ENCODE data around the gene DNAI2.
A peak's percentile ranks its signal among the peaks of the same experiment; 100 is the strongest.

The DNAI2 gene

GRCh38 chr17:74324521-74324920 is 50.5 kb downstream of the DNAI2 start:
- DNase-seq (ENCODE audit: insufficient read length) = no peak
- no peak for FAIRE-seq
- TF ChIP-seq POLR2A (IDR thresholded peaks at IDR 0.05; ENCODE audit: low read depth, low read length) (no peak), POLR2AphosphoS5 (IDR thresholded peaks at IDR 0.05; ENCODE audit: low read depth, low read length) (no peak), TAF1 (IDR thresholded peaks at IDR 0.05; ENCODE audit: borderline replicate concordance, low read depth, low read length) (no peak)

- TF ChIP-seq TAF1 (IDR thresholded peaks at IDR 0.05; ENCODE audit: borderline replicate concordance, low read depth, low read length) (no peak), POLR2AphosphoS5 (IDR thresholded peaks at IDR 0.05; ENCODE audit: low read depth, low read length) (no peak), POLR2A (IDR thresholded peaks at IDR 0.05; ENCODE audit: low read depth, low read length) (no peak)
- DNase-seq (ENCODE audit: insufficient read length) (no peak), FAIRE-seq (no peak)
Measured at GRCh38 chr17:74325376-74325742, 51.3 kb downstream of the DNAI2 start.

- no peak for TF ChIP-seq POLR2A (IDR thresholded peaks at IDR 0.05; ENCODE audit: low read depth, low read length)
- no peak for TF ChIP-seq TAF1 (IDR thresholded peaks at IDR 0.05; ENCODE audit: borderline replicate concordance, low read depth, low read length)
- no peak for TF ChIP-seq POLR2AphosphoS5 (IDR thresholded peaks at IDR 0.05; ENCODE audit: low read depth, low read length)
- DNase-seq (ENCODE audit: insufficient read length) = peak; percentile 83
- no peak for FAIRE-seq
Measured at GRCh38 chr17:74325743-74326379, 51.8 kb downstream of the DNAI2 start, which contains the start of gene KIF19. KIF19 (plus strand) TSS chr17:74326226; CDS start chr17:74326350, 124 bp downstream.

GRCh38 chr17:74326506-74326905 is 52.5 kb downstream of the DNAI2 start:
- TF ChIP-seq POLR2AphosphoS5 (IDR thresholded peaks at IDR 0.05; ENCODE audit: low read depth, low read length) (no peak), TAF1 (IDR thresholded peaks at IDR 0.05; ENCODE audit: borderline replicate concordance, low read depth, low read length) (no peak), POLR2A (IDR thresholded peaks at IDR 0.05; ENCODE audit: low read depth, low read length) (no peak)
- DNase-seq (ENCODE audit: insufficient read length) (no peak), FAIRE-seq (no peak)

GRCh38 chr17:74328487-74328886 is 54.5 kb downstream of the DNAI2 start:
- DNase-seq (ENCODE audit: insufficient read length) (no peak), FAIRE-seq (no peak)
- no peak for TF ChIP-seq POLR2AphosphoS5 (IDR thresholded peaks at IDR 0.05; ENCODE audit: low read depth, low read length)
- no peak for TF ChIP-seq POLR2A (IDR thresholded peaks at IDR 0.05; ENCODE audit: low read depth, low read length)
- TF ChIP-seq TAF1 (IDR thresholded peaks at IDR 0.05; ENCODE audit: borderline replicate concordance, low read depth, low read length) = no peak

- FAIRE-seq = no peak
- no peak for TF ChIP-seq POLR2AphosphoS5 (IDR thresholded peaks at IDR 0.05; ENCODE audit: low read depth, low read length)
- TF ChIP-seq TAF1 (IDR thresholded peaks at IDR 0.05; ENCODE audit: borderline replicate concordance, low read depth, low read length) = no peak
- TF ChIP-seq POLR2A (IDR thresholded peaks at IDR 0.05; ENCODE audit: low read depth, low read length) = no peak
Measured at GRCh38 chr17:74329378-74329777, 55.3 kb downstream of the DNAI2 start.

GRCh38 chr17:74330446-74330845 is 56.4 kb downstream of the DNAI2 start:
- FAIRE-seq (no peak), DNase-seq (ENCODE audit: insufficient read length) (no peak)
- TF ChIP-seq POLR2AphosphoS5 (IDR thresholded peaks at IDR 0.05; ENCODE audit: low read depth, low read length) = no peak
- TF ChIP-seq TAF1 (IDR thresholded peaks at IDR 0.05; ENCODE audit: borderline replicate concordance, low read depth, low read length) = no peak
- no peak for TF ChIP-seq POLR2A (IDR thresholded peaks at IDR 0.05; ENCODE audit: low read depth, low read length)

More at GRCh38 chr17:74329378-74329777, 55.3 kb downstream of the DNAI2 start:
- no peak for DNase-seq (ENCODE audit: insufficient read length)

GRCh38 chr17:74332017-74332650 is 58.1 kb downstream of the DNAI2 start:
- no peak for TF ChIP-seq POLR2A (IDR thresholded peaks at IDR 0.05; ENCODE audit: low read depth, low read length)
- no peak for TF ChIP-seq POLR2AphosphoS5 (IDR thresholded peaks at IDR 0.05; ENCODE audit: low read depth, low read length)
- TF ChIP-seq TAF1 (IDR thresholded peaks at IDR 0.05; ENCODE audit: borderline replicate concordance, low read depth, low read length) = no peak
- FAIRE-seq = peak; percentile 38
- DNase-seq (ENCODE audit: insufficient read length) = no peak

GRCh38 chr17:74332763-74333283 is 58.8 kb downstream of the DNAI2 start:
- no peak for TF ChIP-seq POLR2A (IDR thresholded peaks at IDR 0.05; ENCODE audit: low read depth, low read length)
- DNase-seq (ENCODE audit: insufficient read length) (no peak), FAIRE-seq (no peak)

- FAIRE-seq (no peak), DNase-seq (ENCODE audit: insufficient read length) (no peak)
- TF ChIP-seq TAF1 (IDR thresholded peaks at IDR 0.05; ENCODE audit: borderline replicate concordance, low read depth, low read length) (no peak), POLR2AphosphoS5 (IDR thresholded peaks at IDR 0.05; ENCODE audit: low read depth, low read length) (no peak), POLR2A (IDR thresholded peaks at IDR 0.05; ENCODE audit: low read depth, low read length) (no peak)
Measured at GRCh38 chr17:74334393-74335039, 60.5 kb downstream of the DNAI2 start.

GRCh38 chr17:74335529-74336062 is 61.6 kb downstream of the DNAI2 start:
- DNase-seq (ENCODE audit: insufficient read length) (no peak), FAIRE-seq (no peak)
- TF ChIP-seq POLR2AphosphoS5 (IDR thresholded peaks at IDR 0.05; ENCODE audit: low read depth, low read length) (no peak), POLR2A (IDR thresholded peaks at IDR 0.05; ENCODE audit: low read depth, low read length) (no peak), TAF1 (IDR thresholded peaks at IDR 0.05; ENCODE audit: borderline replicate concordance, low read depth, low read length) (no peak)
